MCF 10A (cell line): ENCODE data around the gene TRNAU1AP. TPM values are rescaled to one million over a fixed set of nuclear protein-coding genes. Genes with fewer than 3 reads are reported as not detected.

Experiments used
- BruUV-seq: library from RNA; stranded (reverse); fragments of 400-500 nt; replicated peaks from 2 replicates; lab custom pipeline; 2021; lab: Mats Ljungman, UMichigan
- CTCF ChIA-PET: fragments of 300-600 bp; sonication (Branson Sonifier 250); formaldehyde crosslinking; extraction: SDS; loops from one replicate; lab custom pipeline; 2021; ENCODE audit warnings: antibody characterized with exemption, inconsistent platforms; lab: Yijun Ruan, JAX
- POLR2A ChIA-PET: fragments of 300-600, 350-650 bp; sonication (Branson Sonifier 250); formaldehyde crosslinking; extraction: SDS; loops from one replicate; lab custom pipeline; 2020; ENCODE audit warnings: antibody characterized with exemption, inconsistent platforms; lab: Yijun Ruan, JAX
- DNase-seq: peaks from one replicate; pipeline ENCODE4 v3.0.0-alpha.2; 2018; ENCODE audit not compliant: unreplicated experiment
- H3K27ac Mint-ChIP-seq: one replicate; pipeline ENCODE4 v1.8.0; 2022; ENCODE audit warnings: mild to moderate bottlenecking, low read depth, mixed read lengths; ENCODE audit not compliant: unreplicated experiment
- H3K27me3 Mint-ChIP-seq: one replicate; pipeline ENCODE4 v1.8.0; 2022; ENCODE audit warnings: mixed read lengths; ENCODE audit not compliant: insufficient read depth, unreplicated experiment
- H3K36me3 Mint-ChIP-seq: one replicate; pipeline ENCODE4 v1.8.0; 2022; ENCODE audit warnings: mild to moderate bottlenecking, moderate library complexity, mixed read lengths; ENCODE audit not compliant: insufficient read depth, unreplicated experiment
- H3K4me1 Mint-ChIP-seq: one replicate; pipeline ENCODE4 v1.8.0; 2022; ENCODE audit warnings: mixed read lengths; ENCODE audit not compliant: insufficient read depth, unreplicated experiment
- H3K4me3 Mint-ChIP-seq: one replicate; pipeline ENCODE4 v1.8.0; 2022; ENCODE audit warnings: mild to moderate bottlenecking, moderate library complexity, mixed read lengths; ENCODE audit not compliant: unreplicated experiment
- H3K9me3 Mint-ChIP-seq: one replicate; pipeline ENCODE4 v1.8.0; 2022; ENCODE audit warnings: mixed read lengths; ENCODE audit not compliant: unreplicated experiment
- CTCF ChIP-seq: fragments of 200-600 bp; IDR thresholded peaks from one replicate; pipeline ENCODE4 v1.8.0; 2022; ENCODE audit warnings: antibody characterized with exemption, mild to moderate bottlenecking; ENCODE audit not compliant: unreplicated experiment
- intact Hi-C: fragments of 100-400 bp; cut with micrococcal nuclease; formaldehyde crosslinking; loops from 2 replicates; pipeline ENCODE4 v1.14.1; 2022
- total RNA-seq: library from RNA; stranded (reverse); gene quantifications from 2 replicates; pipeline ENCODE4 v1.2.3, GENCODE V29; 2022

TRNAU1AP gene
- total RNA-seq, 1 experiment from 2014 or later = 28.2 TPM

GRCh38 chr1:28517649-28517999 lies 35.3 kb upstream of the TRNAU1AP start:
- Mint-ChIP-seq H3K4me1 (peaks cover 31% of the 10 kb centered on the region), H3K9me3 (no peaks in the 10 kb centered on the region), H3K27me3 (no peaks in the 10 kb centered on the region), H3K27ac (peak overlapping the region; percentile 75), H3K36me3 (peaks cover 82% of the 10 kb centered on the region), H3K4me3 (peak overlapping the region; percentile 69)
- ChIA-PET CTCF (interaction anchor here (0.7 to 3.7 kb wide), 12 partner anchors 9 to 506 kb away, joined by 3 to 37 read pairs (median 4); no protein-coding TSS in a partner anchor), POLR2A (interaction anchor here (0.7 to 14.1 kb wide), 10 partner anchors 9 to 359 kb away, joined by 3 to 237 read pairs (median 20); partner anchors contain the start of genes ATP5IF1, RCC1, TAF12 and TRNAU1AP)
- TF ChIP-seq CTCF = no peak
- no TSS peak for BruUV-seq
- DNase-seq = no peak
- intact Hi-C loops = loop anchor here (1.0 to 5.0 kb wide), 2 partner anchors 64 to 270 kb away; no protein-coding TSS in a partner anchor

GRCh38 chr1:28518000-28518744 lies 34.7 kb upstream of the TRNAU1AP start:
- peak overlapping the region; percentile 69 for H3K4me3 Mint-ChIP-seq
- peak; percentile 89 for DNase-seq
- H3K36me3 Mint-ChIP-seq = peaks cover 79% of the 10 kb centered on the region

GRCh38 chr1:28518745-28519341 lies 34.0 kb upstream of the TRNAU1AP start:
- DNase-seq = peak; percentile 47
- Mint-ChIP-seq H3K27me3 (no peaks in the 10 kb centered on the region), H3K4me3 (peak overlapping the region; percentile 69), H3K9me3 (no peaks in the 10 kb centered on the region), H3K27ac (peak overlapping the region; percentile 75), H3K4me1 (peaks cover 29% of the 10 kb centered on the region), H3K36me3 (peaks cover 79% of the 10 kb centered on the region)
- POLR2A ChIA-PET = interaction anchor here (0.6 to 5.1 kb wide), 10 partner anchors 10 to 125 kb away, joined by 3 to 71 read pairs (median 6); partner anchors contain the start of genes RCC1, TAF12 and TRNAU1AP
- CTCF ChIA-PET = interaction anchor here (0.6 to 3.7 kb wide), 7 partner anchors 20 to 109 kb away, joined by 3 to 37 read pairs (median 4); no protein-coding TSS in a partner anchor
- intact Hi-C loops = loop anchor here (1.0 to 5.0 kb wide), 5 partner anchors 83 to 358 kb away; partner anchors contain the start of gene RNU11
- TF ChIP-seq CTCF = no peak
- TSS peak; percentile 3 for BruUV-seq

More at GRCh38 chr1:28518000-28518744, 34.7 kb upstream of the TRNAU1AP start:
- ChIA-PET CTCF (interaction anchor here (0.6 to 3.7 kb wide), 10 partner anchors 20 to 505 kb away, joined by 3 to 37 read pairs (median 4); no protein-coding TSS in a partner anchor), POLR2A (interaction anchor here (0.7 to 5.1 kb wide), 10 partner anchors 10 to 125 kb away, joined by 3 to 71 read pairs (median 8); partner anchors contain the start of genes RCC1, TAF12 and TRNAU1AP)
- intact Hi-C loops = loop anchor here (1.0 to 5.0 kb wide), 6 partner anchors 63 to 359 kb away; partner anchors contain the start of gene RNU11
- Mint-ChIP-seq H3K27ac (peak overlapping the region; percentile 75), H3K27me3 (no peaks in the 10 kb centered on the region), H3K9me3 (no peaks in the 10 kb centered on the region), H3K4me1 (peaks cover 29% of the 10 kb centered on the region)
- TF ChIP-seq CTCF = peak; percentile 93
- BruUV-seq = no TSS peak
